Adrenal gland (tissue), 5 donors: ENCODE data around the gene LMF1.

Source experiments
- CTCF ChIP-seq, 6 experiments: fragments of 450-650 bp in 4 of 6; fragments of 200-600 bp in 2 of 6; sonication (generic) in 1 of 6; IDR thresholded peaks; 1 replicate in 5 of 6; 2 replicates in 1 of 6; pipeline versions ENCODE4 v1.5.1 to v1.8.0; 2016 to 2021; ENCODE audit warnings: antibody characterized with exemption in 6 of 6, mild to moderate bottlenecking in 2 of 6, moderate library complexity in 1 of 6
- POLR2A ChIP-seq, 2 donors: fragments of 450-650 bp; IDR thresholded peaks; one replicate each; pipeline ENCODE4 v1.6.1; 2017; ENCODE audit warnings: antibody characterized with exemption in 2 of 2, mild to moderate bottlenecking in 2 of 2, moderate library complexity in 1 of 2
- donor health status: DM: no; HTN: no; CAD: no.

GRCh38 chr16:910181-910580 lies 60.6 kb downstream of the LMF1 start:
- TF ChIP-seq POLR2A (IDR thresholded peaks at IDR 0.05) (no peak), CTCF (IDR thresholded peaks at IDR 0.05) (no peak)
